DMS 273 treated with DMSO at 0.1 percent for 48 hours (cell line): Measurements from ENCODE around the gene TTC16.

Source experiments
- DNase-seq: peaks from one replicate; lab custom pipeline; 2025; lab: John Stamatoyannopoulos, UW

TTC16 gene

DNA sequence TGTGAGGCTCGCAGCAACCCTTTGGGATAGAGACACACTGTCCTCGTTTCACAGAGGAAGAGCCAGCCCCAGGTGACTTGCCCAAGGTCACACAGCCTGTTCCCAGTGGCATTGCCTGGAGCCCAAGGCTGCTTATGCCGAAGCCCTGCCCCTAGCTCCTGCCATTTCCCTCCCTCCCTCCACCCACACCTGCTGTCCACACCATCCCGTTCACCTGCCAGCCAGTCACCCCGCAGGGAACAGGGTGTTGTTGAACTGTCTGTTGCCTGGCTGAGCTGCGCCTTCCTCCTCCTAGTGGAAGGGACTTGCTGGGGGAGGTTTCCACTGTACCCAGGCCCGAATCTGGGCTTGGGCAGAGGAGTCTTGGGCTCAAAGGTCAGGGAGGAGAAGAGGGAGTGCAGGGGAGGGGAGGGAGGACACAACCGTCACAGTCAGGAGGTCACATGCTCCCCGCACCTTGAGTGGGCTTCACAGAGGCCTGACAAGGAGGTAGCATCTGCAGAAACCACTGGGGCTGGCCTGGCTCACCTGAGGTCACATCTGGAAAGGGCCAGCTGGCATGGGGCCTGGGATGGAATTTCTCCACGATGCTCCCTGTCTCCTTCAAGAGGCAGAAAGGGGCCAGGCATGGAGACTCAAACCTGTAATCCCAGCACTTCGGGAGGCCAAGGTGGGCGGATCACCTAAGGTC, 6.3 kb downstream of the TTC16 start:
- DNase-seq = no peak

DNA sequence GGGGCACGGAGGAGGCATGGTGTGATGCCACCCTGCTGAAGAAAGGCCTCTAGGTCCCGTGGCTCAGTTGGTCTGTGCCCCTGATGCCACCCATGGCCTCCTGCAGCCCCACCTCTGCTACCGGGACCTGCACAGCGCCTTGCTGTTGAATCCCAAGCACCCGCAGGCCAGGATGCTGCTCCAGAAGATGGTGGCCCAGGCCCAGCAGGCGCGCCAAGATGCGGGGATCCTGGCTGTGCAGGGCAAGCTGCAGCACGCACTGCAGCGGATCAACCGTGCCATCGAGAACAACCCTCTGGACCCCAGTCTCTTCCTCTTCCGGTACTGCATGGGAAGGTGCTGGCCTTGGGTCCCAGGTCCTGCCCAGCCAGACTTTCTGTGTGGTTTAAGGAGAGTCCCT, 7.1 kb downstream of the TTC16 start:
- DNase-seq = no peak

DNA sequence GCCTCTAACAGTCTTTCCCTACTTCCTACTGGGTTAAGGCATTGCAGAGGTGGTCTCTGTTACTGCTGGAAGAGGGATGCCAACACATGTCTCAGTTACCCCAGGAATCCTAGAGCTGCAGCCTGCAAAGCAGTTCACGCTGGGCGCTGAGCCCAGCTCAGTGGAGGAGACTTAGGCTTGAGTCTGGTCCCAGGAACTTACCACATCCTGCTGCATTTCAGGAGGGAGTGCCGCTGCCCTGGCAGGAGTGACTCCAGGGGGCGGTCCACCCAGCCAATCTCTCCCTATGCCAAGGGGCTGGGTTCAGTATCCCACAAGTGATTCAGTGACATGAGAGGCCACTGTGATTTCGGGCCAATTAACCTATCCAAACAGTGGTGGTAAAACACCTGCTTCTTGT, 7.6 kb downstream of the TTC16 start:
- no peak for DNase-seq

DNA sequence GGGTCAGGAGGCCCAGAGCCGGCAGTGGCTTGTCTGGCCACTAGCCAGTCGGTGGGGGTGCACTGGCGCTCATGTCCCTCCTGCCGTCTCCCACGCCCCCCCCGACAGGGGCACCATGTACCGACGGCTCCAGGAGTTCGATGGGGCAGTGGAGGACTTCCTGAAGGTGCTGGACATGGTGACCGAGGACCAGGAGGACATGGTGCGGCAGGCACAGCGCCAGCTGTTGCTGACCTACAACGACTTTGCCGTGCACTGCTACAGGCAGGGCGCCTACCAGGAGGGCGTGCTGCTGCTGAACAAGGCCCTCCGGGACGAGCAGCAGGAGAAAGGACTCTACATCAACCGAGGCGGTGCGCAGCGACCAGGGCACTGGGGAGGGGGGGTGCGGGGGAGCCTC, 8.1 kb downstream of the TTC16 start:
- DNase-seq = no peak

DNA sequence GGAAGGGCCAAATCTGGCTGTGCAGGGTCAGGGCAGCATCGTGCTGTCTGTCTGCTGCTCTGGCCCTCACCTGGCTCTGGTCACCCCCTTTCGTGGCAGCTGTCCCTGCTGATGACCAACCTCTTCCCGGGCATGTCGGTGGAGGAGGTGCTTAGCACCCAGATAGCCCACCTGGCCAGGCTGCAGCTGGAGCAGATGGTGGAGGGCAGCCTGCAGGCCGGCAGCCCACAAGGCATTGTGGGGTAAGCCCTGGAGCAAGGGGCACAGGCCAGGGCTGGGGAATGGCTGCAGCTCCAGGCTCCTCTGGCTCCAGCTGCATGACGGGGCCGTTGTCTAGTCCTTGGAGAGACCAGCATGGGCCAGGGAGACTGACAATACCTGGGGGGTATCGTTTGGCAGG, 11.0 kb downstream of the TTC16 start:
- DNase-seq = no peak

DNA sequence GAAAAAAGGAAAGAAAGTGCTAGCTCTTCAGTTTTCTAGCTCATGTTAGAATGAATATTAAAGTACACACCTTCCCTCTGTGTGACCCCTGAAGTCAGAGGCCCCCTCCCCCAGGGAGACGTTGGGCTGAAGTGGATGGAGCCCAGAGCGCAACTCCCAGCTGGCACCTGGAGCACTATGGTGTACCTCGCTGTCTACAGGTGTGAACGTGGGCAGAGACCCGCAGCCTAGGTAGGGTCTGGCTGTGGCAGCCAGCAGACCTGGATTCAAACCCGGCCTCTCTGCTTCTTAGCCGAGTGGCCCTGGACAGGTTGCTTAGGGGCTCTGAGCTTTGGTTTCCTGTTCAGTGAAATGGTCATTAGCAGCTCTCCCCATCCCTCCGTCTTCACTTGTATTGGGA, 12.9 kb downstream of the TTC16 start:
- DNase-seq = no peak

DNA sequence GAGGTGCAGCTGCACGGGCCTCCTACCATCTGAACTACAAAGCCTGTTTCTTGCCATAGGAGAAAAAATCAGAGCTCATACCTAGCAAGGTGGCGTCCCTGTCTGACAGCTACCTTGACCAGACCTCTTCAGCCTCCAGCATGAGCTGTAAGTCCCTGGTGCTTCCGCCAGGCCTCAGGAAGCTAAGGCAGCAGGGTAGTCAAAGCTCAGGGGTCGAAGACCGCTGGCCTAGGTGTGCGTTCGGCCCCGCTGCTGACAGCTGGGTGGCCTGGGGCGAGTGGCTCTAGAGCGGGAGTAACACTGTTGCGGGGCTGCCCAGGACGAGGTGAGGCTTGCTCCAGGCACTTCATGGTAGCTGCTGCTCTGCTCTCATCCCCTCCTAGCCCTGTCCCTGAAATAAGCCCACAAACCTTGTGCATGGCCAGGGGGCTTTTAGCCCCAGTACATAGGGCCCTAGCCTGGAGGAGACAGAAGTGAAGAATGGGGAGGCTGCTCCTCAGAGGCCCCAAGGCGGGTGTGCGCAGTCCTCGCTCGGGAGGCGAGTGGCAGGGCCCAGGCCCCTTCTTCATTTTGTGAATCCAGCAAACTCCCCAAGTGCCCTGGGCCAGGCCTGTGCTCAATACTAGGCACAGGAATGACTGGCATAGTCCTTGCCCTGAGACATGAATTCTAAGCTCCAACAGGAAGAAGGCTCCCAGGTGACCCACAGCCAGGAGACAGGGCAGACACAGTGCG, 13.8 kb downstream of the TTC16 start:
- no peak for DNase-seq

DNA sequence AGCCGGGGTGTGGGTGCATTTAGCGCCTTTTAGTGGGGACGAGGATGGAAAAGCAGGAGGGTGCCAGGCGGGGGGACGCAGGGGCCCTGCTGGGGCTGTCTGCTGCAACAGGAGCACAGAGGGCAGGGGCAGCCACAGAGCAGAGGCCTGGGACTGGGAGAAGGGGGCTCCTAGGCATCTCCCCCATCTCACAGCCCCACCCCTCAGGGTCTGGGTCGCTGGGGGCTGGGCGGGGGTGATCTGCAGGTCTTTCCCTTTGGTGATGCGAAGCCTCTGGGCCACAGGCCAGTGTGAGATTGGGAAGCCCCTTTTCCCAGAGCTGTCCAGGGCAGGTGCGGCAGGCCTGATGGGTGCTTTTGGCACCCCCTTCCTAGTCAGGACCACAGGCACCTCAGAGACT, 14.4 kb downstream of the TTC16 start:
- DNase-seq = no peak

DNA sequence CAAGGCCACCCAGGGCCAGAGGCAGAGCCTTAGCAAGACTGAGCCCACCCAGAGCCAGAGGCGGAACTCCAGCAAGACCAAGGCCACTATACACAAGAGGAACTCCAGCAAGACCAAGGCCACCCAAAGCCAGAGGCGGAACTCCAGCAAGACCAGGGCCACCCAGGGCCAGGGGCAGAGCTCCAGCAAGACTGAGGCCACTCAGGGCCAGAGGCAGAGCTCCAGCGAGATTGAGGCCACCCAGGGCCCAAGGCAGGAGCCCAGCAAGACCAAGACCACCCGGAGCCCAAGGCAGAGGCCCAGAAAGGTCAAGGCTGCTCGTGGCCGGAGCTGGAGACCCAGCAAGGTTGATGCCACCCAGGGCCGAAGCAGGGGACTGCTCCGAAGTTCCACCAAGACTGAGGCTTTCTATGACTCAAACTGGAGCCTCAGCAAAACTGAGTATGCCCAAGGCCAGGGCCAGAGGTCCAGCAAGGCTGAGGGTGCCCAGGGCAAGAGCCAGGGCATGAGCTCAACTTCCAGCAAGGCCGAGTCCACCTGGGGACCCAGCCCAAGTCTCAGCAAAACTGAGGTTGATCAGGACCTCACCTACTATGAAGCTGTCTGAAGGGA, 15.0 kb downstream of the TTC16 start:
- DNase-seq = no peak

DNA sequence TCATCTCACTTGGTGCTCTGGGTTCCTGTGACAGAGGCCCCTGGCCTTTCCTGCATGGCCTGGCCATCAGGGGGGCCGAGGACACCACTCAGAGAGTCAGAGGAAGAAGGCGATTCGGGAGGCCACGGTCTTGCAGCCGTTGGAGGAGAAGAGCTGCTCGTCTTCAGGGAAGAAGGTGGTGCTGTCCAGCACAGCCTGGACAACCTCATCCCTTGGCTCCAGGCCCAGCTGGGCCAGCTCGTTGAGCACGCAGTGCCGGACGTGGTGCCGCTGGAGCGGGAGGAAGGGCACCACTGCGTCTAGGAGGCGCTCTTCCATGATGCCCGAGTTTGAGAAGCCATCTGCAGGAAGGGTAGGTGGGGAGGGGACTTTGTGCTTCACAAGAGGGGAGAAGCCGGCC, 16.1 kb downstream of the TTC16 start:
- DNase-seq = no peak

DNA sequence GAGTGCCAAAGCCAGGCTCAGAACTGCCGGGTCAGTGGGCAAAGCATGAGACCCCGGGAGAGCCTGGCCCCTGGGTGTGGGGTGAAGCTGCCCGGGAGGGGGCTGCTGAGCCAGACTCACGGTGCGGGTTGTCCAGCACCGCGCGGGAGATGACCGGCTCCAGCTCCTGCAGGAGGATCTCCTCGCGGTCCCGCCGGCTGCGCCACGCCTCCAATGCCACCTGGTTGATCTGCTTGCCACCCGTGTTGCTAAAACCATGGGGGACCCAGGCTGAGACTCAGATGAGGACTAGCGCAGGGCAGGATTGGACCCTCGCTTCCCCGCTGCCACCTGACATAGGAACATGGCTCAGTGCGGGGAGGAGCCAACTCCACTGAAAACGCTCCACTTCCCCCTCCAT, 16.6 kb downstream of the TTC16 start:
- no peak for DNase-seq

DNA sequence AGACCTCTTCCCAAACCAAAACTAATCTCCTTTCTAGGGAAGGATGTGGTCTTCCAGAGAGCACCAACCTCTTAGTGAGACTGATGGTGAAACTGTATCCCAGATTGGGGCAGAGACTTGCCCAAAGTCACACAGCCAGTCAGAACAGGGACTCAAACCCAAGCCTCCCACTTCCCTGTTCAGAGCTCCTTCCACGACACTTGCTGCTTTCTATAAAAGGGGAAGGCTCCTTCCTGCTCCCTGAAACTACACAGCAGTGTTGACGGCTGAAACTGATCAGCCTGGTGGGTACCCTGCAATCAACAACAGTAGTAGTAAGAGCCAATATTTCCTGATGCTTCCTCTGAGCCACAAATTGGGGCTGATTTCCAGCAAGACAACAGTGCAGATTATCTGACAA, 17.7 kb downstream of the TTC16 start:
- no peak for DNase-seq

DNA sequence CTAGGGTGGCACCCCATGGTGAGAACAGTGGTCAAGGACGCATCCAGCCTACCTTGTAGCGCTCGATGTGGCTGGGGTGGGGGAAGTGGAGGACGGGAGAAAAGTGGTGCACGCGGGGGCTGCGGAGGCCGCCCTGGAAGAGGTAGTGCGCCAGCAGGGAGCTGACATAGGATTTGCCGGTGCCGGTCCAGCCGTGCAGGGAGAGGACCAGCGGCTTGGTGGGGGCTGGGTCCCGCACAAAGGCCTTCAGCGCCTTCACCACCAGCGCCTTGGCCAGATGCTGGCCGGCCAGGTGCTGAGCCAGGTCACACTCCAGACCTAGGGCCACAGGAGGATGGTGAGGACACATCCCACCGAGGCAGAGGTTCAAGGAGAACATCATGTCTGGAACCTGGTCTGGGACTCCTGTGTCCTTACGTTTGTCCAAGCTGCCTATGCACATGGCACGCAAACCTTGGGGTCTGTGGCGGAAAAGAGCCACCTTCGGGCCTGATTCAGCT, 18.4 kb downstream of the TTC16 start:
- no peak for DNase-seq

DNA sequence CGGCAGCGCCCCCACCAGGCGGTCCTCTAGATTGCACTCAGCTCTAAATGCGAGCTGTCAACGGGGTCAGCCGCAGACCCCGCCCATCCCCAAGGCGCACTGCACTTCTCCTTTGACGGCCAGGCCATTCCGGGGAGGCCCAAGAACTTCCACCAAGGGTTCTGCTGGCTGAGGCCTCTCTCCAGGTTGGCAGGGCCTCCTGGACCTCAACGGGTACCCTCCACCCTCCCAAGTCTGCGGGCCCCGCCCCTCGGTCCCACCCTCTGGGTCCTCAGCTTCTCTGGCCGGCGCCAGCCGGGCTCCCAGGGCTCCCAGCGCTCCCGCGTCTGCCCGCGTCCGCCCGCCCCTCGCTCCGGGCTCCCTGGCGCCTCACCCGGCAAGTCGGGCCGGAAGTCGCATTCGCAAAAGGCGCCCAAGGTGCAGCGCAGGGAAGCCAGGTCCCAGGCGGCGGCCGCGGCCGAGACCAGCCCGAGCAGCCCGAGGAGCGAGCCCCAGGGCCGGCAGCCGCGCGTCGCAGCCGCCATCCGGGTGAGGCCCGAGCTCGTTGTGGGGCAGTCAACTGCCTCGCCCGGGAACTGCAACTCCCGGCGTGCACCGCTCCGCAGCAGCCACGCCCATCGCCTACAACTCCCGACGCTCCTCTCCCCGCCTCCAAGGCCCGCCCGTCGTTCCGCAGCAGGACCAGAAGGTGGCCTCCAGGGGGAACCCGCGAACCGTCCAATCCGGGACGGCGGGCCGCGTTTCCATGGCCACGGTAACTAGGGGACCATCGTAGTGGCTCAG, 19.1 kb downstream of the TTC16 start, which contains the start of gene TOR2A:
Gene TOR2A (minus strand): TSS at position 548 of the 783 bp plus-strand sequence. CDS start 24 bp downstream, at position 524.
- DNase-seq = peak; percentile 87

DNA sequence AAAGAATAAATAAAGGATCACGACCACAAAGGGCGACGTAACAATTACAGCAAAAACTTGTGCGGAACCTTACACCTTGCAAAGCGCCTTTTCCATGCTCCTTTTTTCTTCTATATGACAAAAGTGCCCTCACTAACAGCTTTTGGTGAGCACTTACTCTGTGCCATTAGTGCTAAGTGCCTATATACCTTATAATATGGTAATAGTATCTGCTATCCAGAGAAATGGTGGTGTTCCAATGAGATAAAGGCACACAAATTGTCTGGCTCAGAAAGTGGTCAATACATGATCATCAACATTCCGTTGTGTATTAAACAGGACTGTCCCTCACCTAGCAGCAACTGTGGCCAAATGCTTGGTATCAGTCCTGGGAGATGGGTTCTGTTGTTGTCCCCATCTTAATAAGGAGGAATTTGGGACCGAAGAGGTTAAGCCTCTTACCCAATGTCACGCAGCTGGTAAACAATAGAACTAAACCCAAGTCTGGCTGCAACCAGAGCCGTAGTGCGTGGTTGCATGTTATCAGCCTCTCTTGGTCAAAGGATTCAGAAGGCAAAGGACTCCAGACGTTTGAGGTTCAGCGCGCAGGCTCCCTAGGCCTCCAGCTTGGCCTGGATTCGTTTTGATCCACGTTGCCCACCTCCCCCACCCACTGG, 19.8 kb downstream of the TTC16 start:
- no peak for DNase-seq

DNA sequence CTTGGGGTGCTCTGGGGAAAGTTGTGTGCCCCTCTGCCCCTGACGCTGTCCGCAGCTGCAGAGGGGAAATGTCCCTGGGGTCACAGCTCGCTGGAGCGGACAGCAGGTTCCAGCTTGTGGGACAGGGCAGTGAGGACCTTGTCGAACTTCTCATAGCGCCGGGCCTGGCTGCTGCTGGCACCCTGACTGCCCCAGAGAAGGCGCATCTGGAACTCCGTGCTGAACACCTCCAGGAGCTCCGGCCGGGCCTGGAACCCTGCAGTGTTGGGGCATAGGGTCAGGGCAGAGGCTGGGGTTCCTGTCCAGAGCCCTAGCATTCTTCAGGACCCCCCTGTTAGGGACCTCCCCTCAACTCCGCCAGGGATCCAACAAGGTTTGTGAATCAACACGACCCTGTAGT, 22.8 kb downstream of the TTC16 start:
- no peak for DNase-seq

DNA sequence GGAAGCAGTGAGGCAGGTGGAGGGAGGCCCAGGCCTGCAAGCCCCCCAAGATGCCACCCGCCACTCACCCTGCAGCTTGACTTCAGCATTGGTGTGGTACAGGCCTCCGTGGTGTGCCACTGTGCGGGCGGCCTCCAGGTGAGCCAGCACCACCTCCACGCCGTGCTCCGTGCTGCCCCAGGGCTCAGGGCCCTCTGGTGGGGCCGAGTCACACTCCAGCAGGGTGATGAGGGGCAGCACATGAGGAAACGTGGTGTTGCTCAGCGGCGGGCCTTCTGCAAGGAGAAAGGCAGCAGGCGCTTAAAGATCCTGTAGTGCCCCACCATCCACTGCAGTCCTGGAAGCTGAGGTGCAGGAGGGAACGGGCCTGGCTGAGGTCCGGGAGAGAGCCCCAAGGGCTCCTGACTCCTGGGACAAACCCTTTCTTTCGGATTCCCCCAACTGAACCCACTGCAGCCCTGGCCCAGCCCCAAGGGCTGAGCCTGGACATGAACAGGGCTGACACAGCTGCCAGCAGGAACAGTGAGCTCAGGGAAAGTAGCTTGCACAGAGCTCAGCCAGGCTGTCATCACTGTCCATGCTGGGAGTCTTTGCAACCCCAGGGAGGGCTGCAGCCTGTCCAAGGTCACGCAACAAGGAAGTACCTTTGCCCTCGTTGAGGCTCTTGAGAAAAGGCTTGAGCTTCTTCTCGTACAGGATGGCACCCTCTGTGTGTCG, 23.9 kb downstream of the TTC16 start:
- no peak for DNase-seq

DNA sequence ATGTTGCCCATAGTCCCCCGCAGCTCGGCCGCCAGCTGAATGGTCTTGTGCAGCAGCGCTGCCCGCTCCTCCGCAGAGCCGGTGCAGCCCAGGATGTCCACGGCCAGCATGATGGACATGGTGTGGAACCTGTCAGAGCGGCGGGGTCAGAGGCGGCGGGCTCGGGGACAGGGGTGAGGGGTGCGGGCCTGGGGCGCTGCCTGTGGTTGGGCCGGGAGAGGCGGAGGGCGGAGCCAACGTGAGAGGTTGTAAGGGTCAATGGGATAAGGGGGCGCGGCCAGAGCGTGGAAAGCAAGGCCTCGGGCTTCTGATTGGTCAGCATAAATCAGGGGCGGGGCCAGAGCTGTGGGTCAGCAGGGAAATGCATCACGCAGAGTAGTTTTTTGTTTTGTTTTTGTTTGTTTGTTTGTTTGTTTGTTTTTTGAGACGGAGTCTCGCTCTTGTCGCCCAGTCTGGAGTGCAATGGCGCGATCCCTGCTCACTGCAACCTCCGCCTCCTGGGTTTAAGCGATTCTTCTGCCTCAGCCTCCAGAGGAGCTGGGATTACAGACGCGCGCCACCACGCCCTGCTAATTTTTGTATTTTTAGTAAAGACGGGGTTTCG, 26.1 kb downstream of the TTC16 start:
- DNase-seq = no peak

DNA sequence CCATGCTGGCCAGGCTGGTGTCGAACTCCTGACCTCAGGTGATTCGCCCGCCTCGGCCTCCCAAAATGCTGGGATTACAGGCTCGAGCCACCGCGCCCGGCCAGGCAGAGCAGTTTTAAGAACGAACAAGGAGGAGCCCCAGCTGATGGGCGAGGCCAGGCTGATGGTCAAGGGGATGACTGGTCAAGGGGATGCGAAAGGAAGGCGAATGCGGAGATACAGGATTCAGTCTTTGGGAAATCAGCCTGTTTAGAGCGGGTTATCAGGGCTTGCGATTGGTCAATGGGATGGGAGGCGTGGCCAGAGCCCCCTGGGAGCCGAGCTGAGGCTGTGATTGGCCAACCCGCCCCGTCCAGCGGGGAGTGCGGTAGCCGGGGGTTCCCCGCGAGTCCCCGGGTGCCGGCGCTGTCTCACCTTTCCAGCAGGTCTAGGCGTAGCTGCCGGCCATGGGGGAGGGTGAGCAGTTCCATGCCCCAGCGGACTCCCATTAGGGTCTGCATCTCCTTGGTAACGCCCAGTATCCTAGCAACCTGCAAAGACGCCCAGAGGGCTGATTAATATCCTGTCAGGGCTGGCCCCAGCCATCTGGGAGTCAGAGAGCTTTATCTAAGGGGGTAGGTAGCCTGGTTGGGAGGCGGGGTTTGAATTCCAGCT, 26.7 kb downstream of the TTC16 start:
- DNase-seq = peak; percentile 82
